HuH-7.5 (cell line): Measurements from ENCODE around the gene FLT3LG.
A peak's percentile ranks its signal among the peaks of the same experiment; 100 is the strongest.
"Not testable (repeated sequence)": the region's sequence is repeated elsewhere in the genome, so short reads cannot be mapped to it uniquely, and the experiment has no call there.

Experiments used
- DNase-seq: peaks from one replicate; pipeline ENCODE4 v3.0.0; 2011; ENCODE audit warnings: low spot score

The FLT3LG gene

GRCh38 chr19:49461656-49462055, 12.4 kb upstream of the FLT3LG start:
- DNase-seq, result no peak

- DNase-seq, result no peak
Measured at GRCh38 chr19:49462492-49462891, 11.5 kb upstream of the FLT3LG start.

GRCh38 chr19:49463960-49464740, 9.9 kb upstream of the FLT3LG start:
- no peak for DNase-seq

GRCh38 chr19:49465371-49465770, 8.6 kb upstream of the FLT3LG start:
- DNase-seq, result no peak

GRCh38 chr19:49468199-49468598, 5.8 kb upstream of the FLT3LG start:
- DNase-seq, result no peak

GRCh38 chr19:49468746-49469447, 5.1 kb upstream of the FLT3LG start:
- no peak for DNase-seq

- DNase-seq, result no peak
Measured at GRCh38 chr19:49469828-49470614, 4.0 kb upstream of the FLT3LG start.

- no peak for DNase-seq
Measured at GRCh38 chr19:49470615-49470978, 3.4 kb upstream of the FLT3LG start.

GRCh38 chr19:49472936-49473335, 1.1 kb upstream of the FLT3LG start:
- DNase-seq, result no peak

GRCh38 chr19:49473501-49473867, 531 bp upstream of the FLT3LG start:
- DNase-seq, result not testable (repeated sequence)

GRCh38 chr19:49474542-49474924, 518 bp downstream of the FLT3LG start:
- DNase-seq, result no peak

GRCh38 chr19:49475191-49475917, 1.3 kb downstream of the FLT3LG start:
- no peak for DNase-seq

- DNase-seq, result peak; percentile 75
Measured at GRCh38 chr19:49475995-49476880, 2.2 kb downstream of the FLT3LG start.

- no peak for DNase-seq
Measured at GRCh38 chr19:49479975-49480628, 6.1 kb downstream of the FLT3LG start.

GRCh38 chr19:49481020-49481683, 7.1 kb downstream of the FLT3LG start:
- DNase-seq, result no peak

GRCh38 chr19:49486232-49486631, 12.2 kb downstream of the FLT3LG start:
- no peak for DNase-seq

- DNase-seq, result no peak
Measured at GRCh38 chr19:49486710-49487276, 12.8 kb downstream of the FLT3LG start.

- DNase-seq, result peak; percentile 95
Measured at GRCh38 chr19:49487277-49488045, 13.4 kb downstream of the FLT3LG start, which contains the start of gene RPL13A. Gene RPL13A (plus strand): TSS chr19:49487608. CDS start chr19:49487630, 22 bp downstream.
